ENCODE measurements around the gene SEC22A.

The SEC22A gene

GRCh38 chr3:123290107-123290930 is 88.6 kb downstream of the SEC22A start:
- FAIRE-seq: no peak

- FAIRE-seq: no peak
Measured at GRCh38 chr3:123290962-123291361, 89.2 kb downstream of the SEC22A start.

- no peak for FAIRE-seq
Measured at GRCh38 chr3:123291404-123291803, 89.7 kb downstream of the SEC22A start.

- FAIRE-seq: no peak
Measured at GRCh38 chr3:123292321-123293310, 90.9 kb downstream of the SEC22A start.

GRCh38 chr3:123294296-123294938 is 92.7 kb downstream of the SEC22A start:
- FAIRE-seq: no peak

GRCh38 chr3:123295171-123295900 is 93.6 kb downstream of the SEC22A start:
- FAIRE-seq: no peak

- no peak for FAIRE-seq
Measured at GRCh38 chr3:123295901-123296250, 94.1 kb downstream of the SEC22A start.

- no peak for FAIRE-seq
Measured at GRCh38 chr3:123296261-123296660, 94.5 kb downstream of the SEC22A start.

GRCh38 chr3:123296836-123297626 is 95.3 kb downstream of the SEC22A start:
- FAIRE-seq: no peak

GRCh38 chr3:123297627-123297899 is 95.8 kb downstream of the SEC22A start:
- no peak for FAIRE-seq

- no peak for FAIRE-seq
Measured at GRCh38 chr3:123298903-123299302, 97.2 kb downstream of the SEC22A start.

GRCh38 chr3:123299581-123299980 is 97.8 kb downstream of the SEC22A start:
- FAIRE-seq: no peak

- FAIRE-seq: no peak
Measured at GRCh38 chr3:123300056-123300455, 98.3 kb downstream of the SEC22A start.

GRCh38 chr3:123300583-123300982 is 98.8 kb downstream of the SEC22A start:
- no peak for FAIRE-seq

- FAIRE-seq: no peak
Measured at GRCh38 chr3:123301331-123302184, 99.8 kb downstream of the SEC22A start.

GRCh38 chr3:123302961-123303360 is 101.2 kb downstream of the SEC22A start:
- no peak for FAIRE-seq

- no peak for FAIRE-seq
Measured at GRCh38 chr3:123303976-123304560, 102.3 kb downstream of the SEC22A start.

- no peak for FAIRE-seq
Measured at GRCh38 chr3:123305192-123305591, 103.4 kb downstream of the SEC22A start.

GRCh38 chr3:123307064-123307463 is 105.3 kb downstream of the SEC22A start:
- no peak for FAIRE-seq

- no peak for FAIRE-seq
Measured at GRCh38 chr3:123310186-123310585, 108.4 kb downstream of the SEC22A start.

GRCh38 chr3:123310741-123311140 is 109.0 kb downstream of the SEC22A start:
- no peak for FAIRE-seq

Measured in TTC549 (cell line).